Activated naive CD4-positive, alpha-beta T cell (primary cell): ENCODE data around the gene DCTN2.
"Not testable (repeated sequence)": the region's sequence is repeated elsewhere in the genome, so short reads cannot be mapped to it uniquely, and the experiment has no call there.

Experiments used
- DNase-seq, 4 experiments: peaks; one replicate each; lab custom pipeline; 2025; lab: John Stamatoyannopoulos, UW

DCTN2 gene

GRCh38 chr12:57576613-57577160 is 29.7 kb upstream of the DCTN2 start:
- DNase-seq: no peak

- DNase-seq: no peak
Observed at GRCh38 chr12:57575771-57576612, 29.0 kb upstream of the DCTN2 start.

DNA sequence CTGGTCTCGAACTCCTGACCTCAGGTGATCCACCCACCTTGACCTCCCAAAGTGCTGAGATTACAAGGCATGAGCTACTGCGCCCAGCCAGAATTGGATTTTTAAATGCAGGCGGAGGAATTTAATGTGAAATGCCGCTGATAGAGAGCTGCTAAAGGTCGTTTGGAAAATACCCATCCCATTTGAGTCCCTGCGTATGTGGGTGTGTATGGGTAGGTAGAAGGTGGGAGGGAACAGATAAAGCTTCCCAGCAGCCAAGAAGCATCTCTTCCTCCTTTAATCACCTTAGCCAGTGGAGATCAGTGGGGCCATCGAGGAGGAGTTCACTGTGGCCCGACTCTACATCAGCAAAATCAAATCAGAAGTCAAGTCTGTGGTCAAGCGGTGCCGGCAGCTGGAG is 27.8 kb upstream of the DCTN2 start:
- no peak for DNase-seq

- no peak for DNase-seq
Observed at GRCh38 chr12:57571926-57572762, 25.2 kb upstream of the DCTN2 start.

- DNase-seq: not testable (repeated sequence)
Observed at GRCh38 chr12:57570438-57570837, 23.4 kb upstream of the DCTN2 start.

- DNase-seq: no peak
Observed at GRCh38 chr12:57569858-57570257, 22.9 kb upstream of the DCTN2 start.

- DNase-seq: no peak
Observed at GRCh38 chr12:57568838-57569237, 21.8 kb upstream of the DCTN2 start.

- no peak for DNase-seq
Observed at GRCh38 chr12:57564178-57564740, 17.3 kb upstream of the DCTN2 start.

GRCh38 chr12:57563358-57563757 is 16.4 kb upstream of the DCTN2 start:
- no peak for DNase-seq

- not testable (repeated sequence) for DNase-seq
Observed at GRCh38 chr12:57561117-57561516, 14.1 kb upstream of the DCTN2 start.

DNA sequence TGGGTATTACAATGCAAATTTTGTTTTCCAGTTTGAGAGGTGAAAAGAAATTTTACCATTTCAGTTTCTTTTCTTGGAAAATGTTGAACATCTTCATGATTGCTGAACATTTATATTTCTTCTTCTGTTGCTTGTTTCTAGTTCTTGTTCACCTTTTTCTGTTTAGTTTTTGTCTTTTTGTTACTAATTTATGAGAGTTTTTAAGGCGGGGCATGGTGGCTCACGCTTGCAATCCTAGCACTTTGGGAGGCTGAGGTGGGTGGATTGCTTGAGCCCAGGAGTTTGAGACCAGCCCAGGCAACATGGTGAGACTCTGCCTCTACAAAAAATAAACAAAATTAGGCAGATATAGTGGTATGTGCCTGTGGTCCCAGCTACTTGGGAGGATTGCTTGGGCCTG is 13.5 kb upstream of the DCTN2 start:
- no peak for DNase-seq

DNA sequence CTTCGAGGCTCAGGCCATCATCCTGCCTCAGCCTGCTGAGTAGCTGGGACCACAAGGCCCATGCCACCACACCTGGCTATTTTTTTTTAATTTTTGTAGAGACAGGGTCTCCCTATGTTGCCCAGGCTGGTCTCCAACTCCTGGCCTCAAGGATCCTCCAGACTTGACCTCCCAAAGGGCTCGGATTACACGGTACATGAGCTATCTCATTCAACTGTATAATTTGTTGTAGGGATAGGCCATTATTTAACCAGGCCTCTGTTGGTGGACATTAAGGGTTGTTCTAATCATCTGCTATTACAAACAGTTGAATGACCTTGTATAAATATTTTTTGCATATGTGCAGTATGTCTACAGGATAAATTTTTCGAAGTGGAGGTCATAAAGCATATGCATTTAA is 11.9 kb upstream of the DCTN2 start:
- DNase-seq: no peak

GRCh38 chr12:57554897-57555296 is 7.9 kb upstream of the DCTN2 start:
- DNase-seq: no peak

- no peak for DNase-seq
Observed at GRCh38 chr12:57554453-57554852, 7.5 kb upstream of the DCTN2 start.

DNA sequence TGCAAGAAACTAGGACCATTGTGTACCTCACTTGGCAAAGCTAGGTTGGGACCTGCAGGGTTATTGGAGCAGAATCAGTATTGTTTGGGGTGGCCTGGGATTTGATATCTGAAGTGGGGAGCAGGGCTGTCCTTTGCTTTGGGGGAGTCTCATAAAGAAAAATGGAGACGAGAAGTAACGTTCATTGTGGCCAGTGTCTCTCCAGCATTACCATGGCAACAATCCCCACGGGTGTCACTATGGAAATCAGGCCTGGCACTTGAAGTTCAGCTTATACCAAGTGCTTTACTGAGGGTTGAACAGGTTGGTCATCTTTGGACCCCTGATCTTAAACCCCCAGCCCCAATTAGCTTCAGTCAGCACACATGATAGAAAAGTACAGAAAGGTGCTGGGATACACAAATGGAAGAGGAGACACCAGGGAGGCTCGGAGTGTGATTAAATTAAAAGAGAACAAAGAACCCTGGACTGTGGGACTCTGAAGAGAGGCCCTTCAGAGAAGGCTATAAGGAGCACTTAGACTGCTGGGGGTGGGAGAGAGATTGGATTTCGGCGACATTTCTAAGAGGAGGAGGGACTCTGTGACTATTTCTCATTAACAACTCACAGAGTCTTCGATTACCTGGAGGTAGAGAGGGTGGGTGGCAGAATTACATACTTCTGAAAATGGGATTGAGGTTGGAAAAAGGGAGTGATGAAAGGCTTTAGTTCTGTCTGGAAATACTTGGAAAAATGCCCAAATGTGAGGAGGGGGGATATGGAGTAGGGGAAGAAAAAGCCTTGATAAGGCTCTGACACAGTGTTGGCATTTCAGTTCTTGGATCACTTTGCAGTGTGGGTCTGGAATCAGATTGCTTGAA is 6.6 kb upstream of the DCTN2 start:
- DNase-seq: no peak

DNA sequence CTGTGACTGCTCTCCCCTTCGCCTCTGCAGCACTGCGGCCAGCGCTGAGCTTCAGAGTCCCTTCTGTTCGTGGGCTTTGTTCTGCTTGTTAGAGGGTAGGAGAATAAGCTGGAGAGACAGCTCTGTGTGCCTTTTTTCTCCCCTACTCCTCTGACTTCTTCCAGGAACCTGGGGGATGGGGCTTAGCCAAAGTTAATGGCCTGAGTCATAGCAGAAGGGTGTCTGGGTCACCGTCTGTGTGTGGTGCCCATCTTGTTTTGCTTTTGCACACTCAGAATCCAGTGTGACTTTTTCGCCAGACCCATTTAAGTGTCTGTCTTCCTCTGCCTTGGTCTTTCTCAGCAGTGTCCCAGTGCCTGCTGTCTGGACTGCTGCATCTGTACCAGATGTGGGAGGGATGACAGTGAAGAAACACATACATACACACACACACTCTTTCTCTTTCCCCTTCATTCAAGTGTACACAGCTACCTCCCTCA is 5.9 kb upstream of the DCTN2 start:
- no peak for DNase-seq

DNA sequence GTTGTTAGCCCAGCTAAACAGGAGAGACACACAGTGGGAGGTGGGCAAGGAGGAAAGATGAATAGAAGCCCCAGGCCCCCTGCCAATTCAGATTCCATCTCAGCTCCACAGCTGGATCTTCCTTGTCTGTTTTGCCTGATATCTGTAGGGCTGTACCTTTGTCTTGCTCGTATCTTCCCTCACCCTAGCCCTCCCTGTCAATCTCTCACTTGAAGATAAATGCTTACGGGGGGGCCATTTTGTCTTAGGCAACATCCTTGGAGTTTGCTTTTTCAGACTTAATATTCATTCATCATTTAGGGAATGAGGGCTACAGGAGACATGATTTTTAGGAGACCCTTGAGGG is 5.3 kb upstream of the DCTN2 start:
- DNase-seq: no peak

GRCh38 chr12:57551637-57552305 is 4.8 kb upstream of the DCTN2 start:
- no peak for DNase-seq

DNA sequence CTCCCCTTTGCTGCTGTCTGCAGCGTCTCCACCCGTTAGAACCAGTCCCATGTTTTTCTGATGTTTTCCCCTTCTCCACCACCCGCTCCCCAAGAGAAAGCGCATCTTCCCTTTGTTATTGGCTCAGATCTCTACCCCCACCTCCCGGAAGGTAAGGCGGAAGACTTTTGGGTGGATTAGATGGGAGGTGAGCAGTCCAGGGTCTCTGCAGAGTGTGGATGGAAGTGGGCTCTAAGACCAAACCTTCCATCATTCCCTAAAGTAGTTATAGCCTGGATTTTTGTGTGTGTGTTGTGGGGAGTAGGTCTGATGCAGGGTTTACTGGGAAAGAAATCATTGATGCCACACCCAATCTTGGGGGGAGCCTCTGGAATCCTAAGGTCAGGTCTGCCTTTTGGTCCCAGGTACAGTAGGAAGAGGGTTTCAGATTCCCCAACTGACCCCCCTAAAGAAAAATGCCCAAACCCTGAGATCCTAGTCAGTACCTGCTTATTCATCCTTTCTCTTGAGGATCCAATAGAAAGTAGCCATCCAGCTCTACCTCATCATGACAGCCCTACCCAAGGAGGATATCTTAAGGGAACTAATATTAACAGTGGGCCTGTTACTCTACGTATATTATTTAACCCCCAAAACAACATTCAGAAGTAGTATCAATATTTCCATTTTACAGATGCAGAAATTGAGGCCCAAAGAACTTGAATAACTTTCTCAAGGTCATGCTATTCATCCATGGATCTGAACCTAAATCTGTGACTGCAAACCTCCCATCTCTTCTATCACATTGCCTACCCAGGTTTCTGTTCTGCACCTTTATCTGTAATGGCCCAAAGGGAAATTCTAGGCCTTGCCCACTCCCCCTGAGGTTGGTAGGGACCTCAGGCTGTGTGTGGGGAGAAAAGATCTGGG is 3.9 kb upstream of the DCTN2 start:
- DNase-seq: no peak
